GM06990 (cell line): ENCODE measurements around the gene ACAA2.
"Not testable (repeated sequence)": the region's sequence is repeated elsewhere in the genome, so short reads cannot be mapped to it uniquely, and the experiment has no call there.

Experiments used
- DNase-seq: peaks from one replicate; pipeline ENCODE4 v3.0.0-alpha.2; 2011; ENCODE audit not compliant: insufficient read length; ENCODE audit errors: extremely low read depth
- H3K27me3 ChIP-seq: replicated peaks from 2 replicates; pipeline ENCODE4 v1.6.0; 2011; ENCODE audit warnings: low read length; ENCODE audit not compliant: control insufficient read depth, insufficient read depth
- H3K36me3 ChIP-seq: 2 replicates; pipeline ENCODE4 v1.5.1; 2011; ENCODE audit warnings: low read length; ENCODE audit not compliant: control insufficient read depth, insufficient read depth
- H3K4me3 ChIP-seq: replicated peaks from 2 replicates; pipeline ENCODE4 v1.5.1; 2011; ENCODE audit warnings: low read depth, mild to moderate bottlenecking, control low read depth, low read length
- CTCF ChIP-seq: IDR thresholded peaks from 2 replicates; pipeline ENCODE4 v1.5.1; 2011; ENCODE audit warnings: low read length, control low read depth, mild to moderate bottlenecking, inconsistent platforms; ENCODE audit not compliant: insufficient read depth, poor library complexity, severe bottlenecking

The ACAA2 gene

GRCh38 chr18:49838381-49838780, 25.0 kb upstream of the ACAA2 start:
- Histone ChIP-seq H3K36me3 (no peaks in the 10 kb centered on the region), H3K4me3 (no peak overlapping the region), H3K27me3 (no peaks in the 10 kb centered on the region)
- no peak for TF ChIP-seq CTCF
- no peak for DNase-seq

- Histone ChIP-seq H3K4me3 (no peak overlapping the region), H3K27me3 (no peaks in the 10 kb centered on the region), H3K36me3 (no peaks in the 10 kb centered on the region)
- DNase-seq, result no peak
- no peak for TF ChIP-seq CTCF
Measured at GRCh38 chr18:49837889-49838288, 24.6 kb upstream of the ACAA2 start.

- DNase-seq, H3K36me3 ChIP-seq, H3K4me3 ChIP-seq, H3K27me3 ChIP-seq: not testable (repeated sequence)
Measured at GRCh38 chr18:49837316-49837835, 24.0 kb upstream of the ACAA2 start.

- Histone ChIP-seq H3K4me3 (no peak overlapping the region), H3K27me3 (no peaks in the 10 kb centered on the region), H3K36me3 (no peaks in the 10 kb centered on the region)
- no peak for DNase-seq
- TF ChIP-seq CTCF, result no peak
Measured at GRCh38 chr18:49835405-49835804, 22.1 kb upstream of the ACAA2 start.

GRCh38 chr18:49834258-49834657, 20.9 kb upstream of the ACAA2 start:
- Histone ChIP-seq H3K27me3 (no peaks in the 10 kb centered on the region), H3K4me3 (no peak overlapping the region), H3K36me3 (no peaks in the 10 kb centered on the region)
- DNase-seq, result no peak
- no peak for TF ChIP-seq CTCF

- no peak for DNase-seq
- TF ChIP-seq CTCF, result no peak
- H3K4me3 ChIP-seq, result no peak overlapping the region
Measured at GRCh38 chr18:49833814-49834213, 20.5 kb upstream of the ACAA2 start.

More at GRCh38 chr18:49833814-49834213, 20.5 kb upstream of the ACAA2 start:
- Histone ChIP-seq H3K27me3 (no peaks in the 10 kb centered on the region), H3K36me3 (no peaks in the 10 kb centered on the region)
